GM12878 (cell line): ENCODE measurements around the gene IFNAR1. TPM values are rescaled to one million over a fixed set of nuclear protein-coding genes. Genes with fewer than 3 reads are reported as not detected.

Experiments
- CEBPZ ChIP-seq: fragments of 150-350 bp; IDR thresholded peaks from 2 replicates; pipeline ENCODE4 v1.6.1; 2016; ENCODE audit warnings: low read depth, low read length
- GATAD2B ChIP-seq: fragments of 450-650 bp; conservative IDR thresholded peaks from 2 replicates; pipeline ENCODE4 v1.6.1; 2017; ENCODE audit warnings: low read depth, mild to moderate bottlenecking, moderate library complexity
- NKRF ChIP-seq: fragments of 450-650 bp; conservative IDR thresholded peaks from 2 replicates; pipeline ENCODE4 v1.6.1; 2017; ENCODE audit warnings: mild to moderate bottlenecking, moderate library complexity
- RELA ChIP-seq: fragments of 450-650 bp; IDR thresholded peaks from 2 replicates; pipeline ENCODE4 v1.8.0; 2014; ENCODE audit warnings: borderline replicate concordance; ENCODE audit not compliant: partially characterized antibody
- SKIL ChIP-seq: fragments of 450-650 bp; IDR thresholded peaks from 2 replicates; pipeline ENCODE4 v1.6.1; 2017; ENCODE audit warnings: mild to moderate bottlenecking, low read depth, inconsistent platforms; ENCODE audit not compliant: poor library complexity, severe bottlenecking
- TBL1XR1 ChIP-seq: IDR thresholded peaks from 2 replicates; pipeline ENCODE4 v1.6.1; 2012; ENCODE audit warnings: low read depth, low read length, improper control_type of control experiment
- ZBTB40 ChIP-seq: fragments of 450-650 bp; IDR thresholded peaks from 2 replicates; pipeline ENCODE4 v1.6.1; 2016; ENCODE audit warnings: mild to moderate bottlenecking, moderate library complexity, borderline replicate concordance
- polyA plus RNA-seq, 11 experiments: library from polyadenylated mRNA; depleted of rRNA in 4 of 11; unstranded in 6 of 11; stranded (reverse) in 5 of 11; fragments of >200 nt; fragmentation: Nextera tagmentation in 4 of 11; fragmentation: Illumina TruSeq in 1 of 11; extraction: Ambion mirVana in 4 of 11; extraction: Trizol in 1 of 11; gene quantifications; 1 replicate in 1 of 11; 2 replicates in 10 of 11; pipeline versions ENCODE4 v1.2.1 to v1.2.3, GENCODE V29; 2011 to 2016; ENCODE audit warnings: inconsistent platforms in 2 of 11, missing spikeins in 2 of 11, low read depth in 1 of 11
- total RNA-seq, 4 experiments: library from RNA; depleted of rRNA in 3 of 4; stranded (reverse); fragments of >200 nt in 3 of 4; fragmentation: Illumina TruSeq in 1 of 4; extraction: Trizol in 1 of 4; gene quantifications; 2 replicates each; pipeline versions ENCODE4 v1.2.1 to v1.2.3, GENCODE V29; 2013 to 2021

The IFNAR1 gene
- total and polyA plus RNA-seq, 10 of the 15 experiments (the other 5 are each of a cell fraction or from before 2014, with no cell fraction given), result 12.0 to 62.4 (median 24.6) TPM

GRCh38 chr21:33325222-33326067, 675 bp downstream of the IFNAR1 start (continued):
- TF ChIP-seq CEBPZ, result no peak
- 0 out of 2 replicates have a peak, but pooled peaks have one; percentile 12 for TF ChIP-seq ZBTB40
- TF ChIP-seq GATAD2B, result peak; percentile 43
- peak; percentile 52; the same call in 1 of the 2 replicates for TF ChIP-seq NKRF
- TF ChIP-seq SKIL, result peak; percentile 63
- TF ChIP-seq RELA, result peak; percentile 40
- 0 out of 2 replicates have a peak, but pooled peaks have one; percentile 7 for TF ChIP-seq TBL1XR1
